Measurements from ENCODE around the gene CH25H. TPM values are rescaled to one million over a fixed set of nuclear protein-coding genes. Genes with fewer than 3 reads are reported as not detected.
"Not testable (repeated sequence)": the region's sequence is repeated elsewhere in the genome, so short reads cannot be mapped to it uniquely, and the experiment has no call there.

Gene CH25H
- 0.55 TPM in 1 of 2 replicates, not detected in the other for total RNA-seq (2014; rRNA removed; shearing (Covaris generic))

- Histone ChIP-seq H3K27ac (no peak within 1 kb of the TSS), H3K27me3 (replicated peaks) (no peaks in the 10 kb centered on the region), H3K4me3 (peak within 1 kb of the TSS; percentile 27), H3K9me3 (replicated peaks) (no peaks in the 10 kb centered on the region), H3K36me3 (no peaks in the 10 kb centered on the region), H3K4me1 (replicated peaks) (peaks cover 42% of the 10 kb centered on the region)
- peak; percentile 34 to 60 for DNase-seq (ENCODE audit: low read depth in 1 of 2, low spot score in 2 of 2)
Measured at GRCh38 chr10:89207181-89207800, at the start of gene CH25H. Gene CH25H (minus strand): TSS chr10:89207317. CDS start chr10:89207292, 25 bp downstream.

GRCh38 chr10:89256340-89256739 lies 49.2 kb upstream of the CH25H start:
- peaks cover 6% of the 10 kb centered on the region for H3K4me1 ChIP-seq (replicated peaks)
- H3K36me3 ChIP-seq = no peaks in the 10 kb centered on the region; the same call in 1 of the 2 replicates
- H3K9me3 ChIP-seq (replicated peaks) = no peaks in the 10 kb centered on the region
- DNase-seq (ENCODE audit: low read depth in 1 of 2, low spot score in 2 of 2) = no peak
- H3K27ac ChIP-seq = no peak overlapping the region
- H3K4me3 ChIP-seq = no peak overlapping the region
- H3K27me3 ChIP-seq (replicated peaks) = 0 out of 2 replicates have a peak, but pooled peaks cover 2% of the 10 kb centered on the region

- Histone ChIP-seq H3K4me3 (no peak overlapping the region), H3K27ac (no peak overlapping the region)
- DNase-seq (ENCODE audit: low read depth in 1 of 2, low spot score in 2 of 2) = no peak
Measured at GRCh38 chr10:89255793-89256192, 48.7 kb upstream of the CH25H start.

GRCh38 chr10:89255091-89255579 lies 48.0 kb upstream of the CH25H start:
- not testable (repeated sequence) for H3K9me3 ChIP-seq (replicated peaks); H3K4me3 ChIP-seq; H3K27me3 ChIP-seq (replicated peaks); DNase-seq (ENCODE audit: low read depth in 1 of 2, low spot score in 2 of 2); H3K36me3 ChIP-seq; H3K4me1 ChIP-seq (replicated peaks); H3K27ac ChIP-seq

More at GRCh38 chr10:89255793-89256192, 48.7 kb upstream of the CH25H start:
- Histone ChIP-seq H3K9me3 (replicated peaks) (no peaks in the 10 kb centered on the region), H3K27me3 (replicated peaks) (0 out of 2 replicates have a peak, but pooled peaks cover 2% of the 10 kb centered on the region), H3K4me1 (replicated peaks) (peaks cover 10% of the 10 kb centered on the region), H3K36me3 (no peaks in the 10 kb centered on the region; the same call in 1 of the 2 replicates)

GRCh38 chr10:89252225-89252585 lies 45.1 kb upstream of the CH25H start:
- H3K4me1 ChIP-seq (replicated peaks) = peaks cover 5% of the 10 kb centered on the region; the same call in 1 of the 2 replicates
- DNase-seq (ENCODE audit: low read depth in 1 of 2, low spot score in 2 of 2) = no peak
- H3K27ac ChIP-seq = no peak overlapping the region
- H3K9me3 ChIP-seq (replicated peaks) = no peaks in the 10 kb centered on the region
- no peak overlapping the region; the same call in 1 of the 2 replicates for H3K4me3 ChIP-seq
- no peaks in the 10 kb centered on the region for H3K27me3 ChIP-seq (replicated peaks)
- no peaks in the 10 kb centered on the region; the same call in 1 of the 2 replicates for H3K36me3 ChIP-seq

- Histone ChIP-seq H3K27me3 (replicated peaks) (no peaks in the 10 kb centered on the region), H3K4me1 (replicated peaks) (peaks cover 5% of the 10 kb centered on the region; the same call in 1 of the 2 replicates), H3K9me3 (replicated peaks) (no peaks in the 10 kb centered on the region), H3K4me3 (peak within 1 kb of the TSS; percentile 80), H3K27ac (no peak within 1 kb of the TSS), H3K36me3 (no peaks in the 10 kb centered on the region; the same call in 1 of the 2 replicates)
- peak; percentile 88 to 98 for DNase-seq (ENCODE audit: low read depth in 1 of 2, low spot score in 2 of 2)
Measured at GRCh38 chr10:89251409-89252224, 44.5 kb upstream of the CH25H start, which contains the start of gene LIPA. Gene LIPA (minus strand): TSS chr10:89251775. CDS start chr10:89247648, 4,127 bp downstream.

- no peaks in the 10 kb centered on the region for H3K9me3 ChIP-seq (replicated peaks)
- H3K27me3 ChIP-seq (replicated peaks) = no peaks in the 10 kb centered on the region
- peak overlapping the region; percentile 80 for H3K4me3 ChIP-seq
- DNase-seq (ENCODE audit: low read depth in 1 of 2, low spot score in 2 of 2) = peak in 1 of 2 experiments; percentile 3
- H3K27ac ChIP-seq = no peak overlapping the region
- peaks cover 5% of the 10 kb centered on the region; the same call in 1 of the 2 replicates for H3K4me1 ChIP-seq (replicated peaks)
- H3K36me3 ChIP-seq = no peaks in the 10 kb centered on the region; the same call in 1 of the 2 replicates
Measured at GRCh38 chr10:89250865-89251408, 43.8 kb upstream of the CH25H start.

- Histone ChIP-seq H3K36me3 (no peaks in the 10 kb centered on the region; the same call in 1 of the 2 replicates), H3K4me3 (no peak overlapping the region), H3K4me1 (replicated peaks) (peaks cover 5% of the 10 kb centered on the region; the same call in 1 of the 2 replicates), H3K27ac (no peak overlapping the region), H3K27me3 (replicated peaks) (no peaks in the 10 kb centered on the region), H3K9me3 (replicated peaks) (no peaks in the 10 kb centered on the region)
- DNase-seq (ENCODE audit: low read depth in 1 of 2, low spot score in 2 of 2) = no peak
Measured at GRCh38 chr10:89248990-89249389, 41.9 kb upstream of the CH25H start.

GRCh38 chr10:89247623-89248022 lies 40.5 kb upstream of the CH25H start:
- H3K4me3 ChIP-seq; DNase-seq (ENCODE audit: low read depth in 1 of 2, low spot score in 2 of 2); H3K27me3 ChIP-seq (replicated peaks); H3K27ac ChIP-seq; H3K36me3 ChIP-seq; H3K9me3 ChIP-seq (replicated peaks): not testable (repeated sequence)
- peaks cover 12% of the 10 kb centered on the region for H3K4me1 ChIP-seq (replicated peaks)

- H3K27me3 ChIP-seq (replicated peaks) = no peaks in the 10 kb centered on the region
- no peak overlapping the region for H3K27ac ChIP-seq
- no peak for DNase-seq (ENCODE audit: low read depth in 1 of 2, low spot score in 2 of 2)
Measured at GRCh38 chr10:89245802-89246201, 38.7 kb upstream of the CH25H start.

GRCh38 chr10:89242840-89243568 lies 35.9 kb upstream of the CH25H start:
- no peaks in the 10 kb centered on the region for H3K27me3 ChIP-seq (replicated peaks)
- H3K9me3 ChIP-seq (replicated peaks) = no peaks in the 10 kb centered on the region
- DNase-seq (ENCODE audit: low read depth in 1 of 2, low spot score in 2 of 2) = peak in 1 of 2 experiments; percentile 55

More at GRCh38 chr10:89245802-89246201, 38.7 kb upstream of the CH25H start:
- Histone ChIP-seq H3K36me3 (no peaks in the 10 kb centered on the region), H3K9me3 (replicated peaks) (no peaks in the 10 kb centered on the region), H3K4me3 (no peak overlapping the region), H3K4me1 (replicated peaks) (peaks cover 13% of the 10 kb centered on the region)

GRCh38 chr10:89242345-89242684 lies 35.2 kb upstream of the CH25H start:
- no peaks in the 10 kb centered on the region for H3K27me3 ChIP-seq (replicated peaks)
- no peaks in the 10 kb centered on the region for H3K36me3 ChIP-seq
- DNase-seq (ENCODE audit: low read depth in 1 of 2, low spot score in 2 of 2) = no peak
- H3K9me3 ChIP-seq (replicated peaks) = no peaks in the 10 kb centered on the region
- H3K4me3 ChIP-seq = no peak overlapping the region
- peak overlapping the region; percentile 22 for H3K27ac ChIP-seq
- H3K4me1 ChIP-seq (replicated peaks) = peaks cover 13% of the 10 kb centered on the region

More at GRCh38 chr10:89242840-89243568, 35.9 kb upstream of the CH25H start:
- peaks cover 13% of the 10 kb centered on the region for H3K4me1 ChIP-seq (replicated peaks)
- H3K36me3 ChIP-seq = no peaks in the 10 kb centered on the region
- no peak overlapping the region for H3K4me3 ChIP-seq
- H3K27ac ChIP-seq = peak overlapping the region; percentile 22
